ENCODE data around the gene LRRC15.

The LRRC15 gene

DNA sequence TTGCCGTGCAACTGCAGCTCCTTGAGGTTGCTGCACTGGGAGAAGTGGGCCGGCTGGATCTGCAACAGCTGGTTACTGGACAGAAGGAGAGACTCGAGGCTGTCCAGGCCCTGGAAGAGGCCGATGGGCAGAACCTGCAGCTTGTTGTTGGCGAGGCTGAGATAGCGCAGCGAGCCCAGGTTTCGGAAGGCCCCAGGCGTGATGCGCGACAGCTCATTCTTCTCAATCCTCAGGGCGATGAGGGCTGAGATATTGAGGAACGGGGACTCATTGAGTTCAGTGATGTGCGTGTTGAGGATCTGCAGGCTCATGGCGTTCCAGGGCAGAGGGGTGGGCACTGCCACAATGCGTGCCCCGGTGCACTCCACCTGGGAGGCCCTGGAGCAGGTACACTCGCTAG lies 9.0 kb downstream of the LRRC15 start:
- DNase-seq (ENCODE audit: low spot score), result no peak

- no peak for DNase-seq (ENCODE audit: low spot score)
These were observed 11.9 kb downstream of the LRRC15 start for GRCh38 chr3:194357681-194358080.

DNA sequence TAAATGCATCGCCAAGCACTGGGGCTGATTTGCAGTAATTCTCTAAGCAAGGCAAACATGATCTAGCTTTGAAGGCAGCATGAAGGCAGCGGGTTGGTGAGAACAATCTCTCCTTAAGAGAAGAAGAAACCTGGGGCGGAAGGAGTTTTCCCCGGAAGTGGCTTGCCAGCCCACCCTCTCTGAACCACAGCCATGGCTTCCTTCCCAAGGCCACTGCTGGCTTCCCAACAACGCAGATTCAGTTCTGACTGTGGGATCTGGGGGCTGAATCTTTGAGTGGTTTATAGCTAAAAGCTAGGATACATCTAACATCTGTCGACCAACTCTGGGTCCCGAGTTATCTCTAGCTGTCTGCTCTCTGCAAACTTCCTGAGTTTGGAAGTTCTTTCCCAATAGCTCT lies 14.2 kb downstream of the LRRC15 start:
- no peak for DNase-seq (ENCODE audit: low spot score)

DNA sequence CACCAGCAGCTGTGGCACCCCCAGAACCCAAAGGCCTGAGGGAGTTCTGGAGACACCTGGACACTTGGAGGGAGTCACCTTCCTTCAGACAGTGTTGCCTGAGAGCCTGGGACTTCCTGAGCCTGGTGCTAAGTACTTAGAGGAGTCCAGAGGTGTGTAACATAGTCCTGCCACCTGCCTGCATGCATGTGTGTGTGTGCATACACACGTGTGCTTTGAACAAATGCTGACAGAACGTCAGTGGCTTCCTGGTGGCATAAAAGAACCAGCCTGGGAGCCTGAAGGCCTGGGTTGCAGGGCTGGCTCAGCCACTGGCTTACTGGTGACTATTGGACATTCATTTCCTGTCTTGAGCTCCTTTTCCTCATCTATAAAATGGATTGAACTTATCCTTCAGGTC lies 15.2 kb downstream of the LRRC15 start:
- no peak for DNase-seq (ENCODE audit: low spot score)

DNA sequence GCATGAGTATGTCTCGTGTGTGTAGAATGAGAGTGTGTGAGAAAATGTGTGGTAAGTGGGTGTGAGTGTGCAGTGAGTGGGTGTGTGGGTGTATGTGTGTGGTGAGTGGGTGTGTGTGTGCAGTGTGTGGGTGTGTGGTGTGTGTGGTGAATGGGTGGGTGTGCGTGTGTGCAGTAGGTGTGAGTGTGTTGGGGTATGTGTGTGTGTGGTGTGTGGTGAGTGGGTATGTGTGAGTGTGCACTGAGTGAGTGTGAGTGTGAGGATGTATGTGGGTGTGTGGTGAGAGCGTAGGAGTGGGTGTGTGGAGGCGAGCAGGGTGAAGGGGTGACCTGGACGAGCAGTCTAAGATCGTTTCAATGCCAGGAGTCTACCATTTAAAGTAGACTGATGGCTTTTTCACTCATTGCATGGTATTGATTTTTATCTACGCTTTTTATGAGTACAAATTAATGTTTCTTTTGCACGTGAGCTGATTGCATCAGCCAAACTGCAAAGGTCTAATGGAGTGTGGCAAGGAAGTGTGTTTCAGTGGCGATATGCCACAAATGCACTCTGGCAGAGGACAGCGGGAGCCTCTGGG lies 16.8 kb downstream of the LRRC15 start:
- no peak for DNase-seq (ENCODE audit: low spot score)

GRCh38 chr3:194351952-194352536 lies 17.5 kb downstream of the LRRC15 start:
- DNase-seq (ENCODE audit: low spot score), result no peak

- DNase-seq (ENCODE audit: low spot score), result no peak
These were observed 18.4 kb downstream of the LRRC15 start, which contains the start of gene CPN2 for GRCh38 chr3:194351080-194351672. TSS of gene CPN2 (minus strand) at chr3:194351328. CDS start at chr3:194342702, 8,626 bp downstream.

DNA sequence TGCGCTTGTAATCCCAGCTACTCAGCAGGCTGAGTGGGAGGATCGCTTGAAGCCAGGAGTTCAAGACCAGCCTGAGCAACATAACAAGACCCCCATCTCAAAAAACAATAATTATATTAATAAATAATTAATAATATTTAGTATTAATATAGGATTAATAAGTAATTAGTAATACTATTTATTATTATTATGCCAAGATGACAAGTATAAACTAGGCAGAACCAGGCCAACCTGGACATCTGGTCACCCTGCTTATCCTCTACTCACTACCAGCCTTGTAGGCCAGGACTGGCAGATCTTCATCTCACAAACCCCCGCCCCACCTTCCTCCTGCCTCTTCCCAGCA lies 18.8 kb downstream of the LRRC15 start:
- no peak for DNase-seq (ENCODE audit: low spot score)

GRCh38 chr3:194348354-194348753 lies 21.2 kb downstream of the LRRC15 start:
- DNase-seq (ENCODE audit: low spot score), result no peak

DNA sequence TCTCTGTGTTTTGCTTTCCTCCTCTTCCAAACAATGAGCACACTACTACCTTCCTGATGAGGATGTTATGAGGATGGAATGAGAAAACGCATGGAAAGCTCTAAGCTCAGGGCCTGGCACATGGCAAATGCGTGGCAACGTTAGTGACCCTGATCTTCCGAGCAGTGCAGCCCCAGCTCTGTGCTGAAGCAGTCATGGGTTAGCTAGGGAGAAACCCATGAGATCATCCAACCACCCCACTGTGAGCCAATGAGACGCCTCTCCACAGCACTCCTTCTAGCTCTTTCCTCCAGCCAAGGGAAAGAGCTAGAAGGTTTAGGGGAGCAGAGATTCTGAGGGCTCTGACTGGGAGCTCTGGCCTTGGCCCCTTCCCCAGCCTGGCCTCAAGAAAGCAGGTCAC lies 22.9 kb downstream of the LRRC15 start:
- no peak for DNase-seq (ENCODE audit: low spot score)

GRCh38 chr3:194346035-194346434 lies 23.5 kb downstream of the LRRC15 start:
- no peak for DNase-seq (ENCODE audit: low spot score)

DNA sequence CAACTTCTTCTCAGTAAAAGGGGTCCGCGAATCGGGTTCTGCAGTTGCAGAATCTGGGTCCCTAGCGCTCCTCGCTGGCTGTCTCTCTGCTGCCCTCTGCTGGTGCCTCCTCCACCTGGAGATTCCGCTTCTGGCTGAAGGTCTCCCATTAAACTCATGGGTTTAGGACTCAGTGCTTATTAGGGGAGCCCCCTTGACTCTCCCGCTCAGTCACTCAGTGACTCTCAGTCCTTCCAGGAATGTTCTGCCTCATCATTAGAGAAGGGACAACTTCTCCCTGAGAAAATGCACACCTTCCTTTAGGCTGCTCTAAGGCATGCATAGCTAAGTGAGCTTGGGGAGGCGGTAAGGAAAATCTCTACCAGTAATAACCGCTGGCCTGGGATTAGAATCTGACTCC lies 25.5 kb downstream of the LRRC15 start:
- peak; percentile 68 for DNase-seq (ENCODE audit: low spot score)

DNA sequence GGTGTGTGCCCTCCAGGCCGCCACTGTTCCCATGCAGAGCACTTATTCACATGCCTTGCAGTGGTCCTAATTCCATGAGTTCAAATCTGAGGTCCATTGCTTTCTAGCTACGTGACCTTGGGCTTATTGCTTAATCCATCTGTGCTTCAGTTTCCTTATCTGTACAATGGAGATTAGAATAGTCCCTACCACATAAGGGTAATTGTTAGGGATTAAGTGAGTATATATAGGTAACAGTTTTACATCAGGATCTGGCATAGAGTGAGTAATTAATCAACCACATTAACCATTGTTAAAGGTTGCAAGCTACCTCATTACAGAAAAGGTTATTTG lies 26.0 kb downstream of the LRRC15 start:
- no peak for DNase-seq (ENCODE audit: low spot score)

DNA sequence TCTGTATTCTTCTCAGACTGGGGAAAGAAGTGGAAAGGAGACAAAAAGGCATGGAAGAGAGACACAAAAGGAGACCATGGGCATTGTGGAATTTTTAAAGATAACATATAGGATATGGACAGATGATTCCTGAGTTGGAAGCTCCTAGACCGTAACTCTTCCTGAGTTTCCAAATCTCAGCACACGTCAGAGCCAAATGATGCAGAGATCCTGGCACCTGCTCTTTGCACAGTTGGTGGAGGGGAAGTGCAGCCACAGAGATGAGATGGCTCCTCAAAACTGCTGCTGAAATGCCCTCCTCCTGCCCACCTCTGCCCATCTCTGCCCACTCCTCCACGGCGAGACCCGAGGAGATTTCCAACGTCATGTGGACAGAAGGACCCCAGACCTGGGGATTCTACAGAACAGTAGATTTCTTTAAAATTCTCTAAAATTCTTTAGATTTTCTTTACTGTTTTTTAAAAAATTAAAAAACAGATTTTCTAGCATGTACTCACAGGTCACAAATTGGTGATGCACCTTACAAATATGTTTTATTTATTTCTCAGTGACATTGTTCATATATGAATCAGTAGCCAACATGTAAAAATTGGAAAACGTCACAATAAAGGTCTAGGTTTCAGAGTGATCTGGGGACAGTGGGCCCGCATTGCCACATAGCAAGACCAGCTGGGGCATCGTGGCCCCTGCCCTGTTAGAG lies 26.5 kb downstream of the LRRC15 start:
- no peak for DNase-seq (ENCODE audit: low spot score)

DNA sequence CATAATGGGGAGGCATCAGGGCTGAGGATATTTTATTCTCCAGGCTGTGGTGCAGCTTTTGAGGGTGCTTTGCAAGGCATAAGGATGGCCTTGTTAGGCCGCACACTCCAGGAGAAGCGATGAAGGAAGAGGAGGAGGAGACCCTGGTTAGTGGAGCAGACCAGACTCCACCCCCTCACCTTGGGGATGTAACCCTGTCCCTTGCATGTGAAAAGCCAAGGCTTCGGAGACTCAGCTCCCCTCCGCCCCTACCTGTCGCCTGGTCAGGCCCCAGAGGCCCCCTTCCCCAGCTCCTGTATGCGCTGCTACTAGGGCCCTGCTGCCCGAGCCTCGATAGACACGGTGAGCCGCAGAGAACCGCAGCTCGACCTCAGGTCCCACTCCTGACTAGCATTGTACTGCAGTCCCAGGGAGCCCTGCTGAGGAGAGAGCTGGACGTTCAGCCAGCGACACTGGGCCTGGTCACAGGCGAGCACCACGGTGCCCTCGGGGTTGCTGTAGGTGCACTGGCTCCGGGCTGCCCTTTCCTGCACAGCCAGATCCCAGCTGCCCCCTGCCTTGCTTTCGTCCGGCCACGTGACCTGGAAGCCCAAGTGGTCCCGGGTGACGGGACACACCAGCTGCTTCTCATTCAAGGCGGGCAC lies 28.7 kb downstream of the LRRC15 start:
- no peak for DNase-seq (ENCODE audit: low spot score)

DNA sequence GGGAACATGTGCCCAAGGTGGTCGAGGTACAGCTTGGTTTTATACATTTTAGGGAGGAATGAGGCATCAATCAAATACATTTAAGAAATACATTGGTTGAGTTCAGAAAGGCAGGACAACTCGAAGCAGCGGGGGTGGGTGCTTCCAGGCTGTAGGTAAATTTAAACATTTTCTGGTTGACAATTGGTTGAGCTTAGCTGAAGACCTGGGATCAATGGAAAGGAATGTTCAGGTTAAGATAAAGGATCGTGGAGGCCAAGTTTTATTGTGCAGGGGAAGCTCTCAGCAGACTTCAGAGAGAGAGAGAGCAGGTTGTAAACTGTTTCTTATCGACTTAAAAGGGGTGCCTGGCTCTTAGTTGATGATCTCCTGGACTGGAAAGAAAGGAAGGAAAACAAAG lies 29.7 kb downstream of the LRRC15 start:
- no peak for DNase-seq (ENCODE audit: low spot score)

GRCh38 chr3:194339356-194339755 lies 30.2 kb downstream of the LRRC15 start:
- DNase-seq (ENCODE audit: low spot score), result no peak

DNA sequence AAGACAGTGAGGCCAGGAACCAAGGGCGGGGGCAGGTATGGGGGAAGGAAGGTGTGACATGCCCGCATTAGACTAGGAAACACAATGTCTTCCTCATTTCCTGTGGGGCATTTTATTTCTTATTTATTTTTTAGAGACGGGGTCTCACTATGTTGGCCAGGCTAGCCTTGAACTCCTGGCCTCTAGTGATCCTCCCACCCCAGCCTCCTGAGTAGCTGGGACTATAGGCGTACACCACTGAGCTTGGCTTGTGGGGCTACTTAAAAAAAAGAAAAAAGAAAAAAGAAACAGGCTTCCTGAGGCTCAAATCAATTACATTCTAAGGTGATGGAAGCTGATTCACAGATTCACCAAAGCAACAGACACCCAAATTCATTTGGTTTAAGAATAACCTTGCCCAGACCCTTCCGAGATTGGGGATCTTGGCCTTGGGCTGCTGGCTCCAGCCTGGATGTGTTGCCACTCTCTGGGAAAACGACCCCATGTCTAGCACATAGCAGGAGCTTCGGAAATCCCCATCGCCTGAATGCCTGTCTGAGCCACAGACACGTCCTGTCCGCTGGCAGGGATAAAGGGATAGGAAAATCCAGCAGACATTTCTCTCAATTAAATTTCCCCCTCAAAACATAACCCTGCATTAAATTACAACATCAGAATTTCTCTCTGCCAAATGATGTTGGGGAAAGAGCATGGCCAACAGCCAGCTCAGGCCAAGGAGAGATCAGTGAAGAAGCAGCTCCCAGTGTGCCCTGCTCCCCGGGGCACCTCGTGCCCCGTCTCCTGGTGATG lies 31.4 kb downstream of the LRRC15 start:
- no peak for DNase-seq (ENCODE audit: low spot score)

DNA sequence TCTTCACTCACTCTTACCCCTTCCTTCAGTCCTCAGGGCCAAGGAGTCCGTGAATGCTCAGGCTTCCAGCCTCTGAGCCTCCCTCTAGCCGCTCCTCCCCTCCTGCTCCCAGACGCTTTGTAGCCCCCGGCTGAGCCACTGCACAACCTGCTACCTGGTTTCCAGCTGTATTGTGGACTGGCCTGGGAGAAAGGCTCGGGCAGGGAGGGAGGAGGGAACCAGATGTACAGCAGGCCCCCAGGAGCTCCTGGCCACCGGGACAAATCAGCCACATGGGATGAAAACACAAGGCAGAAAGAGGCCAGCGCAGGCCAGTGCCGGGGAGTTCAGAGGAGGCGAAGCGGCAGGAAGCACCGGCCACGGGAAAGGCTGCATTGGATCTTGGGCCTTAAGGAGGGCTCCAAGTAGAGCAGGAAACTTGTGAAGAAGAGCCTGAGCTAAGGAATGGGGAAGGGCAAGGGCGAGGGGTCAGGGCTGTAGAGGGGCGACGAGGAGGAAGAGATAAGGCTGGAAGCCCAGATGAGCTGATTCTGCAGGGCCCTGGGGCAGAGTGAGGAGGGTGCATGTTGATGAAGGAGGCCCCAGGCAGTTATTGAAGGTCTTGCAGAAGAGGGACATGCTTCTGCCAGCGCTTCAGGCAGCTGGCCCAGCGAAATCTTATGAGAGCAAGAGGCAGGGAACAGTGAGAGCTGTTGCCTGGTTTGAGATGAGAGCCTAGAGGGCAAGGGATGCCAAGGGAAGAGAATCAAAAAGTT lies 32.8 kb downstream of the LRRC15 start:
- DNase-seq (ENCODE audit: low spot score), result no peak

DNA sequence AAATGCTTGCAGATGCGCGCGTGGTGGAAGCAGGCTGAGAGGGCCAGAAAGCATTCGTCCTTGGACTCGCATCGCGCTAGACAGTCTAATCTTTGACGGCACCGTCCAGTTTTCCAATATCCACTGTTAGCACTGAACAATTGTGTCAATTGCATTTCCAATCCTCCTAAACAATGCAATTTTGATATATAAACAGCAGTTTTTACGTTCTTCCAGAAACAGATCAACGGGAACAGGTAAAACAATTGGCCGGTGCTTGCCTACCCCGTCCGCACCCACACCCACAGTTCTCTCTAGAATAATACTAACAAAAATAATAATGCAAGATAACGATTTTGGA lies 35.6 kb downstream of the LRRC15 start:
- DNase-seq (ENCODE audit: low spot score), result no peak

DNA sequence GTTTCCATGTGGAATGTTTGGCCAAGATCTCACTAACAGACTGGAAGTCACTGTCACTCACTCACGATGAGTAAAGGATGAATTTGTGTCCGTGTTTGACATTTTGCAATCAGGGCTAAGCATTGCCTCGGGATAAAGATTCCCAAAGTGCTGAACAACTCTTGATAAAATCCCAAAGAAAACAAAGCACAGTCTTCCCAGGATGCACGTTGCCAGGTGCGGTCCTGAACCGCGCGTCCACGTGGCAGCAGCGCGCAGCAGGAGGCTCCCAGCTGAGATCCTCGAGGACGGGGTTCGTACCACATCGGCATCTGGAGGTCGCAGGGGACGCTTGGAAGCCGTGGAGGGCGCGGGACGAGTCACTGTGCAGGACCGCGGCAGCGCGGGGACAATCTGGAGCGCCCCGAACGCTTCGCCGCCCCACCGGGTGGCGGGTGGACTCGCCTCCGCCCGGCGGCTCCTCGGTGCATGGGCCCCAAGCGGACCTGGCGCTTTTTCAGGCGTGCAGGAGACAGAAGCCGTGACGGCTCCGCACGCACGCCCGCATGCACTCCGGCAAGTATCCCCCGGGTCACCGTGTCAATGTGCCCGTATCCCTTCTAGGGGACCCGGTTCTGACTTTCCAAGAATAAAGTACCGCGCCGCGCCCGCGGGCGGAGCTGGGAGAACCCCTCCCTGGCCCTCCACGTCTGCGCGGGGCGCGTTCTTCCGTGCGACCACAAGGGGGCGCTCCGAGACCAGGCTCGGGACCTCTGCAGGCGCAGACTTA lies 36.1 kb downstream of the LRRC15 start:
- peak; percentile 80 for DNase-seq (ENCODE audit: low spot score)

Data from hematopoietic multipotent progenitor cell treated with erythropoietin and hydrocortisone succinate and interleukin-3 and kit ligand, for 17 days (in vitro differentiated cells).